Nephron (organoid): ENCODE results near the gene ZNF367.
"Not testable (repeated sequence)": the region's sequence is repeated elsewhere in the genome, so short reads cannot be mapped to it uniquely, and the experiment has no call there.

ENCODE experiments used
- H3K27ac Mint-ChIP-seq, 3 experiments: 2 replicates each; pipeline ENCODE4 v1.8.0; 2020; ENCODE audit warnings: mixed read lengths in 3 of 3, mild to moderate bottlenecking in 2 of 3, moderate library complexity in 1 of 3
- H3K27me3 Mint-ChIP-seq: 2 replicates; pipeline ENCODE4 v1.8.0; 2021; ENCODE audit warnings: low read depth, mild to moderate bottlenecking, moderate library complexity, mixed read lengths
- H3K36me3 Mint-ChIP-seq: 2 replicates; pipeline ENCODE4 v1.8.0; 2020; ENCODE audit warnings: low read depth, mixed read lengths
- H3K4me1 Mint-ChIP-seq: 2 replicates; pipeline ENCODE4 v1.8.0; 2020; ENCODE audit warnings: mixed read lengths
- H3K4me3 Mint-ChIP-seq, 3 experiments: 2 replicates each; pipeline ENCODE4 v1.8.0; 2020; ENCODE audit warnings: mild to moderate bottlenecking in 3 of 3, mixed read lengths in 3 of 3, moderate library complexity in 2 of 3
- H3K9me3 Mint-ChIP-seq: 2 replicates; pipeline ENCODE4 v1.8.0; 2020; ENCODE audit warnings: mixed read lengths
- CTCF ChIP-seq, 3 experiments: fragments of 200-600 bp; sonication (generic); IDR thresholded peaks; one replicate each; pipeline ENCODE4 v1.5.0; 2021; ENCODE audit warnings: antibody characterized with exemption in 3 of 3; ENCODE audit not compliant: unreplicated experiment in 3 of 3

ZNF367 gene

GRCh38 chr9:96376891-96377874, 41.0 kb downstream of the ZNF367 start:
- peaks cover 9% of the 10 kb centered on the region for H3K27me3 Mint-ChIP-seq
- peaks cover 18% of the 10 kb centered on the region for H3K4me1 Mint-ChIP-seq
- TF ChIP-seq CTCF (IDR thresholded peaks at IDR 0.05; ENCODE audit: unreplicated experiment in 3 of 3) = no peak
- peak overlapping the region; percentile 6 to 33 (median 12) for H3K27ac Mint-ChIP-seq
- no peaks in the 10 kb centered on the region for H3K9me3 Mint-ChIP-seq
- peak overlapping the region in 1 of 3 experiments; percentile 19 for H3K4me3 Mint-ChIP-seq
- no peaks in the 10 kb centered on the region for H3K36me3 Mint-ChIP-seq

- not testable (repeated sequence) for H3K9me3 Mint-ChIP-seq, H3K27ac Mint-ChIP-seq, H3K36me3 Mint-ChIP-seq, H3K4me3 Mint-ChIP-seq, H3K27me3 Mint-ChIP-seq
- H3K4me1 Mint-ChIP-seq = peaks cover 18% of the 10 kb centered on the region
Measured at GRCh38 chr9:96375507-96375906, 42.7 kb downstream of the ZNF367 start.

GRCh38 chr9:96367943-96368342, 50.2 kb downstream of the ZNF367 start:
- Mint-ChIP-seq H3K4me1 (no peaks in the 10 kb centered on the region), H3K9me3 (peaks cover 4% of the 10 kb centered on the region), H3K36me3 (peaks cover 14% of the 10 kb centered on the region), H3K27ac (no peak overlapping the region), H3K4me3 (no peak overlapping the region), H3K27me3 (no peaks in the 10 kb centered on the region)
- no peak for TF ChIP-seq CTCF (IDR thresholded peaks at IDR 0.05; ENCODE audit: unreplicated experiment in 3 of 3)

- Mint-ChIP-seq H3K27me3 (no peaks in the 10 kb centered on the region), H3K4me1 (no peaks in the 10 kb centered on the region), H3K27ac (peak overlapping the region in 2 of 3 experiments; percentile 24 to 44), H3K36me3 (peaks cover 27% of the 10 kb centered on the region), H3K4me3 (no peak overlapping the region), H3K9me3 (peaks cover 4% of the 10 kb centered on the region)
- TF ChIP-seq CTCF (IDR thresholded peaks at IDR 0.05; ENCODE audit: unreplicated experiment in 3 of 3) = no peak
Measured at GRCh38 chr9:96363175-96363967, 54.8 kb downstream of the ZNF367 start.

GRCh38 chr9:96362119-96362518, 56.1 kb downstream of the ZNF367 start:
- not testable (repeated sequence) for H3K27me3 Mint-ChIP-seq, H3K4me1 Mint-ChIP-seq, H3K27ac Mint-ChIP-seq, H3K4me3 Mint-ChIP-seq, H3K9me3 Mint-ChIP-seq
- H3K36me3 Mint-ChIP-seq = peaks cover 27% of the 10 kb centered on the region

- Mint-ChIP-seq H3K27me3 (no peaks in the 10 kb centered on the region), H3K9me3 (peaks cover 4% of the 10 kb centered on the region), H3K27ac (no peak overlapping the region), H3K4me3 (no peak overlapping the region), H3K36me3 (peaks cover 27% of the 10 kb centered on the region), H3K4me1 (no peaks in the 10 kb centered on the region)
- no peak for TF ChIP-seq CTCF (IDR thresholded peaks at IDR 0.05; ENCODE audit: unreplicated experiment in 3 of 3)
Measured at GRCh38 chr9:96361668-96362067, 56.5 kb downstream of the ZNF367 start.
